ENCODE measurements around the gene MYL5.
"Not testable (repeated sequence)": the region's sequence is repeated elsewhere in the genome, so short reads cannot be mapped to it uniquely, and the experiment has no call there.

The MYL5 gene

DNA sequence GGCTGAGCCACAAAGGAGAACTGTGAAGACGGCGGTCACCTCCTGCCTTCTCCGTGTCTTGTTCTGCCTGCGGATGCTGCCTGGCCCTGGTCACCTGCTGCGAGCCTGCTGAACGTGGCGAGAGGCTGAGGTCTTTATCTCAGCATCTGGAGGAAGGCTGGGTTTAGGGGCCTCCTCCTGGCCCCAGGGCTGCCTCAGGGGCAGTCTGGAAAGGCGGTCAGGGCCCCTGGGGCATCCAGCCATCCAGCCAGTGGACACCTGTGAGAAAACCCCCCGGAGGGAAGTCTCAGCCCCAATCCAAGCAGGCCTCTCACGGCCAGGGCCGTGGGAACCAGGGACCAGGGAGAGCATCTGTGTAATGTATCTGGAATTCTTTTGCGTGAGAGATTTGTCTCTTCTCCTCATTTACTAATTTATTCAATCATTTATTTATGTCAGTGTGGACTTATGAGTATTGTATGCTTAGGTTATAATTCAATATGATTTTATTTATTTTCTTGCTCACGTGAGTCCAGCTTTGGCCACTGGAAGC lies 37.6 kb upstream of the MYL5 start:
- H3K36me3 ChIP-seq (ENCODE audit: control insufficient read depth in 1 of 2, insufficient read depth in 2 of 2, low read length in 2 of 2), result no peaks in the 10 kb centered on the region
- H3K9ac ChIP-seq (ENCODE audit: low read depth in 1 of 2, low read length in 2 of 2), result no peak overlapping the region
- no peaks in the 10 kb centered on the region for H3K27me3 ChIP-seq (ENCODE audit: control insufficient read depth in 1 of 2, insufficient read depth in 2 of 2, low read length in 2 of 2)
- no peak overlapping the region for H3K27ac ChIP-seq (ENCODE audit: low read depth, low read length)
- H3K9me3 ChIP-seq (ENCODE audit: control insufficient read depth in 1 of 2, low read length in 2 of 2), result peaks cover 3 to 7% of the 10 kb centered on the region in 2 donors
- no peaks in the 10 kb centered on the region for H3K4me1 ChIP-seq (ENCODE audit: control insufficient read depth in 1 of 2, insufficient read depth in 2 of 2, low read length in 2 of 2)
- H3K4me3 ChIP-seq (ENCODE audit: low read depth in 1 of 2, low read length in 2 of 2), result no peak overlapping the region

DNA sequence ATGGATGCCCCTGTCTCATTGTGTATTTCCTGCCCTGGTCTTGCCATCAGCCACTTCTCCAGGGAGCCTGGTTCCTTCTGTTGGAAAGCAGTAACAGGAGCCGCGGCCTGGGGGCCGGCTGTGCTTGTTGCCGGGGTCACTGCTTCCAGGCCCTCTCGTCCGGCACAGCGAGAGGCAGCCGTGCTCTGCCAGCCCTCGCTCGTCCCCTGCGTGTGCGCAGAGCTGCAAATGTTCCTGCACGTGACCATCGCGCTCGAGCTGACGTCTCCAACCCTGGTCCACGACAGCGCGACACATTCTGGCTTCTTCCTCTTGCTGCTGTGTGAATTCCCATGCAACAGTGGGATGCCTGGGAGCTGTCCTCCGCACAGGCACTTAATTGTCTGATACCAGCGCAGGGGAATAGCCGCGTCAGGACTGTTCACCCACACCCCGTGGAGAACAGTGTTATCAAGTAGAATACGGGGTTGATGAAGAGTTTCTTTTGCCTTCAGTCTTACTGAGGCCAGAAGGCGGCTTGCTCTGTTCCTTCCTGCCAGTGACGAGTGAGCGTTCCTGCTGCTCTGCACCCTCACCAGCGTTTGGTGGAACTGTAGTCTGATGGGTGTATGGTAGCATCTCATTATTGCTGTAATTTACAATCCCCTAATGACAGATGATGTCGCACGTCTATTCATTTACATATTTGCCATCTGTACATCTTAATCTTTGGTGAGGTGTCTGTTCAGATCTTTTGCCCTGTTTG lies 36.6 kb upstream of the MYL5 start:
- Histone ChIP-seq H3K36me3 (ENCODE audit: control insufficient read depth in 1 of 2, insufficient read depth in 2 of 2, low read length in 2 of 2) (no peaks in the 10 kb centered on the region), H3K9me3 (ENCODE audit: control insufficient read depth in 1 of 2, low read length in 2 of 2) (no peaks in the 10 kb centered on the region), H3K27me3 (ENCODE audit: control insufficient read depth in 1 of 2, insufficient read depth in 2 of 2, low read length in 2 of 2) (no peaks in the 10 kb centered on the region), H3K4me3 (ENCODE audit: low read depth in 1 of 2, low read length in 2 of 2) (no peak overlapping the region), H3K4me1 (ENCODE audit: control insufficient read depth in 1 of 2, insufficient read depth in 2 of 2, low read length in 2 of 2) (no peaks in the 10 kb centered on the region), H3K27ac (ENCODE audit: low read depth, low read length) (no peak overlapping the region), H3K9ac (ENCODE audit: low read depth in 1 of 2, low read length in 2 of 2) (no peak overlapping the region)

DNA sequence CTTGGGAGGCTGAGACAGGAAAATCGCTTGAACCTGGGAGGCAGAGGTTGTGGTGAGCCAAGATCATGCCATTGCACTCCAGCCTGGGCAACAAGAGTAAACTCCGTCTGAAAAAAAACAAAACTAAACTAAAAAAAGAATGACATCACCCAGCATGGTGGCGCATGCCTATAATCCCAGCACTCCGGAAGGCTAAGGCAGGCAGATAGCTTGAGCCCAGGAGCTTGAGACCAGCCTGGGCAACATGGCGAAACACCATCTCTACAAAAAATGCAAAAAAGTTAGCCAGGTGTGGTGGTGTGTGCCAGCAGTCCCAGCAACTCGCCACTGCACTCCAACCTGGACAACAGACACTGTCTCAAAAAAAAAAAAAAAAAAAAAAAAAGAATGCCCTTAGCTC lies 32.0 kb upstream of the MYL5 start:
- H3K4me1 ChIP-seq (ENCODE audit: control insufficient read depth in 1 of 2, insufficient read depth in 2 of 2, low read length in 2 of 2); H3K27ac ChIP-seq (ENCODE audit: low read depth, low read length); H3K27me3 ChIP-seq (ENCODE audit: control insufficient read depth in 1 of 2, insufficient read depth in 2 of 2, low read length in 2 of 2); H3K36me3 ChIP-seq (ENCODE audit: control insufficient read depth in 1 of 2, insufficient read depth in 2 of 2, low read length in 2 of 2); H3K9me3 ChIP-seq (ENCODE audit: control insufficient read depth in 1 of 2, low read length in 2 of 2); H3K9ac ChIP-seq (ENCODE audit: low read depth in 1 of 2, low read length in 2 of 2); H3K4me3 ChIP-seq (ENCODE audit: low read depth in 1 of 2, low read length in 2 of 2): not testable (repeated sequence)

DNA sequence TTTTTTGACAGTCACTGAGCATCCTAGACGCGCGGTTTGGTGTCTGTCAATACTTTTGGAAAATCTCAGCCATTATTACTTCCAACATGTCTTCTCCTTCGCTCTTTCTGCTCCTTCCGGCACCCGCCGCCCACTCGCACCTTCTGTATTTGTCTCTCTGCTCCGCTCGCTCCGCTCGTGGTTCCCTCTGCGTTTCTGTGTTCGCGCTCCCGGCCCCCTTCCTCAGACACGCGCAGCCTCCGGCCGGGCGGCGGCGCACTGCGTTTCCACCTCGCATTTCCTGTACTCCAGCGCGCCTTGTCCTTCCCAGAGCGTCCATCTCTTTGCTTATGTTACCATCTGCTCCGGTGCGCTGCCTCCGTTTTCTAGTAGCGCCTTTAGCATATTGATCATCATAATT lies 27.9 kb upstream of the MYL5 start:
- peaks cover 11 to 19% of the 10 kb centered on the region in 2 donors for H3K27me3 ChIP-seq (ENCODE audit: control insufficient read depth in 1 of 2, insufficient read depth in 2 of 2, low read length in 2 of 2)
- H3K36me3 ChIP-seq (ENCODE audit: control insufficient read depth in 1 of 2, insufficient read depth in 2 of 2, low read length in 2 of 2), result no peaks in the 10 kb centered on the region
- H3K4me1 ChIP-seq (ENCODE audit: control insufficient read depth in 1 of 2, insufficient read depth in 2 of 2, low read length in 2 of 2), result no peaks in the 10 kb centered on the region
- H3K4me3 ChIP-seq (ENCODE audit: low read depth in 1 of 2, low read length in 2 of 2), result no peak overlapping the region
- H3K9ac ChIP-seq (ENCODE audit: low read depth in 1 of 2, low read length in 2 of 2), result no peak overlapping the region
- H3K27ac ChIP-seq (ENCODE audit: low read depth, low read length), result no peak overlapping the region
- H3K9me3 ChIP-seq (ENCODE audit: control insufficient read depth in 1 of 2, low read length in 2 of 2), result no peaks in the 10 kb centered on the region

DNA sequence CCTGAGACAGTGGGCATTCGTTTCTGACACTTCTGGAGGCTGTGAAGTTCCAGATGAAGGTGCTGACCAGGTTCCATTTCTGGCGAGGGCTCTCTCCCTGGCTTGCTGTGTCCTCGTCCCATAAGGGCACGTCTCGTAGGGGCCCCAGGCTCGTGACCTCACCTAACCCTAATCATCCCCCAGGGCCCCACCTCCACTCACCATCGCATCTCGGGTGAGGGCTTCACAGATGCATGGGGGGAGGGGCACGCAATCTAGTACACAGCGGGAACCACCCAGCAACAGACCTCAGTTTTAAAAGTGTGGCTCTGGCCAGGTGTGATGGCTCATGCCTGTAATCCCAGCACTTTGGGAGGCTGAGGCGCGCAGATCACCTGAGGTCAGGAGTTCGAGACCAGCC lies 26.9 kb upstream of the MYL5 start:
- H3K36me3 ChIP-seq (ENCODE audit: control insufficient read depth in 1 of 2, insufficient read depth in 2 of 2, low read length in 2 of 2), result no peaks in the 10 kb centered on the region
- no peak overlapping the region for H3K9ac ChIP-seq (ENCODE audit: low read depth in 1 of 2, low read length in 2 of 2)
- H3K27ac ChIP-seq (ENCODE audit: low read depth, low read length), result no peak overlapping the region
- no peak overlapping the region for H3K4me3 ChIP-seq (ENCODE audit: low read depth in 1 of 2, low read length in 2 of 2)
- peaks cover 14 to 24% of the 10 kb centered on the region in 2 donors for H3K27me3 ChIP-seq (ENCODE audit: control insufficient read depth in 1 of 2, insufficient read depth in 2 of 2, low read length in 2 of 2)
- no peaks in the 10 kb centered on the region for H3K9me3 ChIP-seq (ENCODE audit: control insufficient read depth in 1 of 2, low read length in 2 of 2)
- no peaks in the 10 kb centered on the region for H3K4me1 ChIP-seq (ENCODE audit: control insufficient read depth in 1 of 2, insufficient read depth in 2 of 2, low read length in 2 of 2)

DNA sequence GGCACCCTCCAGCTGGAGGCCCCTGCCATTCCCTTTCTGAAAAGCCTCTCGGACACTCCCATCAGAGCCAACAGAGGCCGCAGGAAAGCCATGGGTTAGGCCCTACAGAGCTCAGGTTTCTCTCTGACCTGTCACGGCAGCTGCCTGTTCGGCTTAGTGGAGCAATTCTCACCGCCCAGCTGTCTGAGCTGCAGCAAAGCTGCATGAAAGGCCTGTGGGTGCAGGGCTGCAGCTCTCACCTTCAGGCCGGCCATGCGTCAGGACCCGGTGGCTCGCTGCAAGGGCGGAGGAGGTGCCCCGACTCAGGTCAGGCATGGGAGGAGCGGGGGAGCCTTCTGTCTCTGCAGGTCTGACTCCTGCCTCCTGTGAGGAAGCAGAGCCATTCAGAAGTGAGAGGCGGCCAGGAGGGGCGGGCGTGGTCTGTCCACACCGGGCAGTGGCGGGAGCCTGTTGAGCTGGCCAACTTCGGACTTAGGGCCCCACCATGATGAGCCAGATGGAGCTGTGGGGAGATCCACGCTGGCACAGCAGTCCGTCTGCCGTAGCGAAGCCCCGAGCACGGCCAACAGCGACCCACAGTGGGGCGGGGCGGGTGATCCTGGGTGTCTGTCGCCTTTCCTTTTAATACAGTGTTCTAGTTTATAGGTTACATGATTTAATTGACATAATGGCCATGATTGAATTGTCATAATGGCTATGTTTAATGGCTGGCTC lies 25.6 kb upstream of the MYL5 start:
- no peaks in the 10 kb centered on the region for H3K4me1 ChIP-seq (ENCODE audit: control insufficient read depth in 1 of 2, insufficient read depth in 2 of 2, low read length in 2 of 2)
- H3K27ac ChIP-seq (ENCODE audit: low read depth, low read length), result no peak overlapping the region
- H3K4me3 ChIP-seq (ENCODE audit: low read depth in 1 of 2, low read length in 2 of 2), result no peak overlapping the region
- H3K27me3 ChIP-seq (ENCODE audit: control insufficient read depth in 1 of 2, insufficient read depth in 2 of 2, low read length in 2 of 2), result peaks cover 14 to 24% of the 10 kb centered on the region in 2 donors
- no peak overlapping the region for H3K9ac ChIP-seq (ENCODE audit: low read depth in 1 of 2, low read length in 2 of 2)
- H3K36me3 ChIP-seq (ENCODE audit: control insufficient read depth in 1 of 2, insufficient read depth in 2 of 2, low read length in 2 of 2), result no peaks in the 10 kb centered on the region
- no peaks in the 10 kb centered on the region for H3K9me3 ChIP-seq (ENCODE audit: control insufficient read depth in 1 of 2, low read length in 2 of 2)

DNA sequence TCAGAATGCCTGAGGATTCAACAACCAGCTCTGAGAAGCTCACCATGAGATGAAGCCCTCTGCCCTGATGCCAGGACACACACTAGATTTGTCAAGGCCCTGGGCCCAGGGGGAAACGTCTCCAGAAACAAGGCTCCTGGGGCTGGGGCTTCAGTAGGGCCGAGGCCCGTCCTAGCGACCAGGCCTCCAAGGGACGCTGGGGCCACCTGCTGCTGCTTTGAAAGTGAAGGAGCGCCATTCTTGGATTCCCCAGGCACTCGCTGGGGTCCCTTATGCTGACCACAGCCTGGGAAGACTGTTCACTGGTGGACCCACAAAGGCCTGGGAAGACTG lies 25.1 kb upstream of the MYL5 start:
- Histone ChIP-seq H3K27ac (ENCODE audit: low read depth, low read length) (no peak overlapping the region), H3K36me3 (ENCODE audit: control insufficient read depth in 1 of 2, insufficient read depth in 2 of 2, low read length in 2 of 2) (no peaks in the 10 kb centered on the region)

DNA sequence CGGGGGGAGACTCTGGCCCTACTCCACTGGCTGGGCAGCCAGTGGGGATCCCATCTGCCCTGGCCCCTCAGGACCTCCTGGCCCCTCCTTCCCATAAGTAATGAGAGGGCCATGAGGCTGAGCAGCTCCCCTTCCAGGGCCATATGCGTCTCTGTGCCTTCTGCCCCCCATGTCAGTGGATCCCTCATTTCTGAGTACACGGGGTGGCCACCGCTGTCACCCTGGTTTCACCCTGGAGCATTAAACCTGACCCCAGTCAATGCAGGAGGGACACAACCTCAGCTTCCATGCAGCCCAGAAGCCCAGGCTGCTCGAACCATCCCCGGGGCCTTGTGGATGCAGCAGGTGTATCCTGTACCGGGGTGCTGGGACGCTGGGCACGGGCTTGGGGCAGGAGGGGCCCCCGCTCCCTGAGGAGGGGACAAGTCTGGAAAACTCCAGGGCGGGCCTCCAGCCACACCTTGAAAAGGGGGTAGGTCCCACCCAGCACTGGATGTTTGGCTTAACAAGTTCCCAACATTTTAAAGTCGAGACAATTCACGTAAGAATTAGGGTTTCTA lies 24.5 kb upstream of the MYL5 start:
- H3K4me1 ChIP-seq (ENCODE audit: control insufficient read depth in 1 of 2, insufficient read depth in 2 of 2, low read length in 2 of 2), result no peaks in the 10 kb centered on the region
- H3K36me3 ChIP-seq (ENCODE audit: control insufficient read depth in 1 of 2, insufficient read depth in 2 of 2, low read length in 2 of 2), result no peaks in the 10 kb centered on the region
- no peak overlapping the region for H3K9ac ChIP-seq (ENCODE audit: low read depth in 1 of 2, low read length in 2 of 2)
- no peak overlapping the region for H3K4me3 ChIP-seq (ENCODE audit: low read depth in 1 of 2, low read length in 2 of 2)
- no peak overlapping the region for H3K27ac ChIP-seq (ENCODE audit: low read depth, low read length)
- H3K27me3 ChIP-seq (ENCODE audit: control insufficient read depth in 1 of 2, insufficient read depth in 2 of 2, low read length in 2 of 2), result peaks cover 14 to 24% of the 10 kb centered on the region in 2 donors
- no peaks in the 10 kb centered on the region for H3K9me3 ChIP-seq (ENCODE audit: control insufficient read depth in 1 of 2, low read length in 2 of 2)

More for the DNA sequence above, 25.1 kb upstream of the MYL5 start:
- Histone ChIP-seq H3K4me3 (ENCODE audit: low read depth in 1 of 2, low read length in 2 of 2) (no peak overlapping the region), H3K9ac (ENCODE audit: low read depth in 1 of 2, low read length in 2 of 2) (no peak overlapping the region), H3K9me3 (ENCODE audit: control insufficient read depth in 1 of 2, low read length in 2 of 2) (no peaks in the 10 kb centered on the region), H3K4me1 (ENCODE audit: control insufficient read depth in 1 of 2, insufficient read depth in 2 of 2, low read length in 2 of 2) (no peaks in the 10 kb centered on the region), H3K27me3 (ENCODE audit: control insufficient read depth in 1 of 2, insufficient read depth in 2 of 2, low read length in 2 of 2) (peaks cover 14 to 24% of the 10 kb centered on the region in 2 donors)

DNA sequence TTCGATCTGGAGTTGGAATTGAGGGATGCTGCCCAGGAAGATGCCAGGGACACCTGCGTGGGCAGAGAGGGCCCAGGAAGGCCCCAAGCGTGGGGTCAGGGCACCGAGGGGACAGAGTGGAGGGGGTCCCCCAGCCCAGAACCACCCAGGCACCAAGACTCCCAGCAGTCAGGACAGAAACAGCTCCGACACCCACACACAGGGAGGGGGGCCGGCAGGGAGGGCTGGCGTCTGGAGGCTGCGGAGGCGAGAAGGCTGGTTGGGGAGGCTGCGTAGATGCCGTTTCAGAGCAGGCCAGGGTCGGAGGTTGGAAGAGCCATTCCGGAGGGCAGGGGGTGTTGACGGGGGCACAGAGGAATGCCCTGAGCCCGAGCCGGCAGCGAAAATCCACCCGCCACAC lies 23.9 kb upstream of the MYL5 start:
- no peaks in the 10 kb centered on the region for H3K9me3 ChIP-seq (ENCODE audit: control insufficient read depth in 1 of 2, low read length in 2 of 2)
- H3K36me3 ChIP-seq (ENCODE audit: control insufficient read depth in 1 of 2, insufficient read depth in 2 of 2, low read length in 2 of 2), result no peaks in the 10 kb centered on the region
- no peak overlapping the region for H3K27ac ChIP-seq (ENCODE audit: low read depth, low read length)
- no peak overlapping the region for H3K4me3 ChIP-seq (ENCODE audit: low read depth in 1 of 2, low read length in 2 of 2)
- no peaks in the 10 kb centered on the region for H3K4me1 ChIP-seq (ENCODE audit: control insufficient read depth in 1 of 2, insufficient read depth in 2 of 2, low read length in 2 of 2)
- H3K27me3 ChIP-seq (ENCODE audit: control insufficient read depth in 1 of 2, insufficient read depth in 2 of 2, low read length in 2 of 2), result peaks cover 14 to 24% of the 10 kb centered on the region in 2 donors
- no peak overlapping the region for H3K9ac ChIP-seq (ENCODE audit: low read depth in 1 of 2, low read length in 2 of 2)

Data from duodenal mucosa (tissue), 2 donors.